Breast epithelium (tissue), 3 donors: Measurements from ENCODE around the gene PDK2.

Source experiments
- POLR2A ChIP-seq: fragments of 450-650 bp; IDR thresholded peaks from one replicate; pipeline ENCODE4 v1.6.1; 2016; ENCODE audit warnings: antibody characterized with exemption, mild to moderate bottlenecking, moderate library complexity
- POLR2AphosphoS5 ChIP-seq, 3 donors: sonication (generic); formaldehyde crosslinking; IDR thresholded peaks; one replicate each; pipeline ENCODE4 v1.6.1; 2017; ENCODE audit warnings: antibody characterized with exemption in 3 of 3
- TF ChIP-seq, protein P1 (sequence below), 3 donors: fragments of 450-650 bp; IDR thresholded peaks; one replicate each; pipeline ENCODE4 v1.5.1; 2016 to 2017; ENCODE audit warnings: antibody characterized with exemption in 3 of 3, mild to moderate bottlenecking in 3 of 3, moderate library complexity in 3 of 3

DNA sequence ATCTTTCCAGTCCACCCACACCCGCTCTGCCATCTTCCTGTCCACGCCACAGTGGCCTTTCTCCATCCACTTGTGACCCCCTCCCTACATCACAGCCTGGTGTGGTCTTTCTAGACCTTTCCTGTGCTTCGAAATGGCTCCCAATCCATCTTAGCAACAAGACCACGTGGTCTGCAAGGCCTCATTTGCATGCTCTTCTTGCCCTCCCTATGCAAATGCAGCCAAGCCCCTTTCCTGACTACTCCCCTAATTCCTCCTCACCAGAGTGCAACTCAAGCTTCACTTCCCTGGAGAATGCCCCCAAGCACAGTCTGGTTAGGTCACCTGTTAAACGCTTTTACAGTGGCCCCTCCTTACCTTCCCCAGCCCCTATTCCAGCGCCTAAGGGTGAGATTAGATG lies 49.2 kb downstream of the PDK2 start:
- TF ChIP-seq, protein P1, sequence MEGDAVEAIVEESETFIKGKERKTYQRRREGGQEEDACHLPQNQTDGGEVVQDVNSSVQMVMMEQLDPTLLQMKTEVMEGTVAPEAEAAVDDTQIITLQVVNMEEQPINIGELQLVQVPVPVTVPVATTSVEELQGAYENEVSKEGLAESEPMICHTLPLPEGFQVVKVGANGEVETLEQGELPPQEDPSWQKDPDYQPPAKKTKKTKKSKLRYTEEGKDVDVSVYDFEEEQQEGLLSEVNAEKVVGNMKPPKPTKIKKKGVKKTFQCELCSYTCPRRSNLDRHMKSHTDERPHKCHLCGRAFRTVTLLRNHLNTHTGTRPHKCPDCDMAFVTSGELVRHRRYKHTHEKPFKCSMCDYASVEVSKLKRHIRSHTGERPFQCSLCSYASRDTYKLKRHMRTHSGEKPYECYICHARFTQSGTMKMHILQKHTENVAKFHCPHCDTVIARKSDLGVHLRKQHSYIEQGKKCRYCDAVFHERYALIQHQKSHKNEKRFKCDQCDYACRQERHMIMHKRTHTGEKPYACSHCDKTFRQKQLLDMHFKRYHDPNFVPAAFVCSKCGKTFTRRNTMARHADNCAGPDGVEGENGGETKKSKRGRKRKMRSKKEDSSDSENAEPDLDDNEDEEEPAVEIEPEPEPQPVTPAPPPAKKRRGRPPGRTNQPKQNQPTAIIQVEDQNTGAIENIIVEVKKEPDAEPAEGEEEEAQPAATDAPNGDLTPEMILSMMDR (IDR thresholded peaks at IDR 0.05): no peak
- no peak for TF ChIP-seq POLR2A
- TF ChIP-seq POLR2AphosphoS5 (IDR thresholded peaks at IDR 0.05): no peak
